H1 (cell line): ENCODE results near the gene MMP20. TPM values are rescaled to one million over a fixed set of nuclear protein-coding genes. Genes with fewer than 3 reads are reported as not detected.

ENCODE experiments used
- BACH1 ChIP-seq: IDR thresholded peaks from 2 replicates; pipeline ENCODE4 v1.6.1; 2012; ENCODE audit warnings: low read length, improper control_type of control experiment
- CHD1 ChIP-seq: IDR thresholded peaks from 2 replicates; pipeline ENCODE4 v1.6.1; 2012; ENCODE audit warnings: low read depth, low read length, improper control_type of control experiment
- JUN ChIP-seq: IDR thresholded peaks from 2 replicates; pipeline ENCODE4 v1.6.1; 2011; ENCODE audit warnings: low read depth, mild to moderate bottlenecking, improper control_type of control experiment, low read length
- SIX5 ChIP-seq: IDR thresholded peaks from 2 replicates; pipeline ENCODE4 v1.6.1; 2011; ENCODE audit warnings: mild to moderate bottlenecking, low read depth, low read length
- SRF ChIP-seq: IDR thresholded peaks from 2 replicates; pipeline ENCODE4 v1.6.1; 2011; ENCODE audit warnings: mild to moderate bottlenecking, low read depth, low read length, moderate library complexity
- SUZ12 ChIP-seq: fragments of 200-600 bp; sonication (generic); IDR thresholded peaks from 2 replicates; pipeline ENCODE4 v1.6.1; 2012; ENCODE audit warnings: mild to moderate bottlenecking, inconsistent platforms, low read length, moderate library complexity, mixed read lengths
- polyA plus RNA-seq, 7 experiments: library from polyadenylated mRNA; depleted of rRNA in 3 of 7; stranded (reverse) in 5 of 7; unstranded in 2 of 7; fragments of >200 nt in 5 of 7; fragments of 200-250 nt in 2 of 7; gene quantifications; 1 replicate in 5 of 7; 2 replicates in 1 of 7; 4 replicates in 1 of 7; pipeline versions ENCODE4 v1.2.1 to v1.2.3, GENCODE V29; 2011 to 2013; ENCODE audit warnings: missing spikeins in 2 of 7, mixed read lengths in 2 of 7
- total RNA-seq: library from RNA; stranded (reverse); fragmentation: NEBNext Ultra II Directional; extraction: Animal tissue kit (Norgen Biotek cat#: 25700); gene quantifications from 2 replicates; pipeline ENCODE4 v1.2.1, GENCODE V29; 2021

Gene MMP20
- total and polyA plus RNA-seq, 2 of the 8 experiments (the other 6 are each of a cell fraction or from before 2014, with no cell fraction given), result not detected

DNA sequence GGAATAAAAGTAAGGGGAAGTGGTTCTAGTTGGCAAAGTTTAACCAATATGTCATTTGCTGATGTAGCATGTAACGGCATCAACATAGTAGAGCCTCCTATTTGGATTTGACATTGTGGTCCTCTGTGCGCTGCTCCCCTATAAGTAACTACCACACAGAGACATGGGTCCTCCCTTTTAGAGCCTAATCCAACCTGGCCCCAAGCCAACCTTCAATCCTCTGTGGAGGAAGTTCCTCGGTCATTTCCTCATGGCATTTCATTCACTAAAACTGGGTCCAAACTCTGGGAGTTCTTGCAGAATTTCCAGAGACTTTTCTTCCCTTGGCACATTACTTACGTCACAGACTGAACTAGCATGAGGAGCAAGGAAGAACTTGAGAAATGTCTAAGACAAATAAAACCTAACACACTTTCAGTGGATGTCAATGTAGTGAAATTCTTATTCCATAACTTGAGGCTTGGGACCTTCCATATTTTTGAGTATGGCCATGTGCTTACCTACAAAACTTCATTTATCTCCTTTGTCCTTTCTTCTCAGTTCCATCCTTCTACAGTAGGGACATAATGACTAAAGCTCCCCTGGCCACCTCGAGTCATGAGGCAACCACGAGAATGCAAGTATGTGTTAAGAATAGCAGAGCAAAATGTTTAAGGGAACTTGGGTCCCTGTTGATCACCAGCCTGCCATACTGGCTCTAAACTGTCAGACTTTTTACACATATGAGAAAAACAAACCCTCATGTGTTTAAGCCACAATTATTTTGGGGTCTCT, 34.7 kb downstream of the MMP20 start (continued):
- no peak for TF ChIP-seq SUZ12
- TF ChIP-seq SRF, result no peak
- TF ChIP-seq JUN, result no peak
- TF ChIP-seq CHD1, result no peak
- TF ChIP-seq SIX5, result no peak
- no peak for TF ChIP-seq BACH1
- TF ChIP-seq, all 59 proteins: peak for 0
